Stimulated activated CD8-positive, alpha-beta memory T cell treated with anti-CD3 and anti-CD28 coated beads, Interleukin-2, amount 100 ng/mL, for 48 hours (primary cell): ENCODE measurements around the gene CELSR1.
"Not testable (repeated sequence)": the region's sequence is repeated elsewhere in the genome, so short reads cannot be mapped to it uniquely, and the experiment has no call there.

Experiments
- DNase-seq, 2 donors: peaks; one replicate each; pipeline ENCODE4 v3.0.0-alpha.2; 2020; ENCODE audit warnings: low read depth in 2 of 2

The CELSR1 gene

GRCh38 chr22:46320716-46321386 is 216.6 kb downstream of the CELSR1 start:
- no peak for DNase-seq

- no peak for DNase-seq
These were observed 217.2 kb downstream of the CELSR1 start for GRCh38 chr22:46320166-46320710.

- DNase-seq = no peak
These were observed 218.1 kb downstream of the CELSR1 start for GRCh38 chr22:46319319-46319718.

- DNase-seq = no peak
These were observed 218.8 kb downstream of the CELSR1 start for GRCh38 chr22:46318576-46318975.

- no peak for DNase-seq
These were observed 219.8 kb downstream of the CELSR1 start for GRCh38 chr22:46317646-46318045.

GRCh38 chr22:46315976-46316375 is 221.4 kb downstream of the CELSR1 start:
- DNase-seq = no peak

- DNase-seq = not testable (repeated sequence)
These were observed 224.6 kb downstream of the CELSR1 start for GRCh38 chr22:46312848-46313247.

- no peak for DNase-seq
These were observed 225.4 kb downstream of the CELSR1 start for GRCh38 chr22:46312056-46312455.
